SK-N-SH treated with all-trans-retinoic acid at 6 μM for 48 hours (cell line): ENCODE measurements around the gene ADCK1.
"Not testable (repeated sequence)": the region's sequence is repeated elsewhere in the genome, so short reads cannot be mapped to it uniquely, and the experiment has no call there.

ENCODE experiments used
- ATAC-seq: fragments of 200-7000 bp; cut with Tn5 transposase; 3 replicates; pipeline ENCODE4 v1.9.1; 2020; ENCODE audit warnings: mild to moderate bottlenecking, moderate library complexity
- ARNTL ChIP-seq: fragments of 450-650 bp; formaldehyde crosslinking; IDR thresholded peaks from 2 replicates; pipeline ENCODE4 v1.5.0; 2020; ENCODE audit warnings: low read depth, mild to moderate bottlenecking, moderate library complexity, borderline replicate concordance
- BACH2 ChIP-seq: fragments of 250-450 bp; sonication (Bioruptor Pico); IDR thresholded peaks from 2 replicates; pipeline ENCODE4 v1.9.0; 2021; ENCODE audit warnings: mild to moderate bottlenecking, borderline replicate concordance
- CREB5 ChIP-seq: fragments of 250-450 bp; sonication (Bioruptor Pico); IDR thresholded peaks from 2 replicates; pipeline ENCODE4 v1.5.1; 2020; ENCODE audit warnings: low read depth, mild to moderate bottlenecking, moderate library complexity
- CSDC2 ChIP-seq: fragments of 250-450 bp; sonication (Bioruptor Pico); IDR thresholded peaks from 2 replicates; pipeline ENCODE4 v1.5.0; 2020; ENCODE audit warnings: mild to moderate bottlenecking, moderate library complexity
- CSRNP3 ChIP-seq: fragments of 250-450 bp; sonication (Bioruptor Pico); IDR thresholded peaks from 2 replicates; pipeline ENCODE4 v1.5.1; 2021; ENCODE audit warnings: mild to moderate bottlenecking, moderate library complexity
- ESRRG ChIP-seq: fragments of 250-450 bp; sonication (Bioruptor Pico); IDR thresholded peaks from 2 replicates; pipeline ENCODE4 v1.6.1; 2021; ENCODE audit warnings: mild to moderate bottlenecking
- ISL1 ChIP-seq: fragments of 250-450 bp; sonication (Bioruptor Pico); IDR thresholded peaks from 2 replicates; pipeline ENCODE4 v2.1.2; 2022; ENCODE audit warnings: mild to moderate bottlenecking, moderate library complexity
- OSR1 ChIP-seq: fragments of 250-450 bp; sonication (Bioruptor Pico); IDR thresholded peaks from 2 replicates; pipeline ENCODE4 v1.8.0; 2022; ENCODE audit warnings: moderate library complexity, mild to moderate bottlenecking, inconsistent platforms
- PATZ1 ChIP-seq: fragments of 250-450 bp; sonication (Bioruptor Pico); IDR thresholded peaks from 2 replicates; pipeline ENCODE4 v1.8.0; 2020; ENCODE audit warnings: mild to moderate bottlenecking, moderate library complexity, borderline replicate concordance
- POU6F1 ChIP-seq: fragments of 250-450 bp; sonication (Bioruptor Pico); IDR thresholded peaks from 2 replicates; pipeline ENCODE4 v1.8.0; 2021; ENCODE audit warnings: low read depth, mild to moderate bottlenecking, moderate library complexity, borderline replicate concordance
- SNAI2 ChIP-seq: fragments of 250-450 bp; sonication (Bioruptor Pico); IDR thresholded peaks from 2 replicates; pipeline ENCODE4 v1.5.0; 2020; ENCODE audit warnings: mild to moderate bottlenecking, moderate library complexity
- TCF4 ChIP-seq: fragments of 250-450 bp; sonication (Bioruptor Pico); IDR thresholded peaks from 2 replicates; pipeline ENCODE4 v1.8.0; 2021; ENCODE audit warnings: mild to moderate bottlenecking, moderate library complexity, borderline replicate concordance
- TOX ChIP-seq: fragments of 250-450 bp; sonication (Bioruptor Pico); IDR thresholded peaks from 2 replicates; pipeline ENCODE4 v1.8.0; 2021; ENCODE audit warnings: mild to moderate bottlenecking, moderate library complexity, borderline replicate concordance
- TSHZ2 ChIP-seq: fragments of 250-450 bp; sonication (Bioruptor Pico); IDR thresholded peaks from 2 replicates; pipeline ENCODE4 v1.5.0; 2020; ENCODE audit warnings: mild to moderate bottlenecking, moderate library complexity
- ZC3H10 ChIP-seq: fragments of 250-450 bp; sonication (Bioruptor Pico); IDR thresholded peaks from 2 replicates; pipeline ENCODE4 v1.5.1; 2021; ENCODE audit warnings: mild to moderate bottlenecking, moderate library complexity
- ZFP3 ChIP-seq: fragments of 250-450 bp; sonication (Bioruptor Pico); IDR thresholded peaks from 2 replicates; pipeline ENCODE4 v1.5.0; 2020; ENCODE audit warnings: mild to moderate bottlenecking, moderate library complexity
- ZFP30 ChIP-seq: fragments of 450-650 bp; formaldehyde crosslinking; IDR thresholded peaks from 2 replicates; pipeline ENCODE4 v1.5.0; 2022; ENCODE audit warnings: mild to moderate bottlenecking, moderate library complexity
- ZNF565 ChIP-seq: fragments of 450-650 bp; formaldehyde crosslinking; conservative IDR thresholded peaks from 2 replicates; pipeline ENCODE4 v1.5.0; 2020; ENCODE audit warnings: low read depth, mild to moderate bottlenecking, moderate library complexity
- ZNF70 ChIP-seq: fragments of 450-650 bp; formaldehyde crosslinking; IDR thresholded peaks from 2 replicates; pipeline ENCODE4 v1.5.0; 2020; ENCODE audit warnings: mild to moderate bottlenecking, moderate library complexity
- ZNF8 ChIP-seq: fragments of 450-650 bp; formaldehyde crosslinking; IDR thresholded peaks from 2 replicates; pipeline ENCODE4 v1.5.0; 2020; ENCODE audit warnings: mild to moderate bottlenecking, moderate library complexity

ADCK1 gene

GRCh38 chr14:77809011-77809410, 9.1 kb downstream of the ADCK1 start:
- TF ChIP-seq PATZ1 (CRISPR knock-in tag) (no peak), CSRNP3 (no peak), BACH2 (no peak), TSHZ2 (CRISPR knock-in tag) (no peak), ISL1 (CRISPR knock-in tag) (no peak), SNAI2 (CRISPR knock-in tag) (no peak), OSR1 (no peak), TOX (no peak), CREB5 (CRISPR knock-in tag) (no peak)
- TF ChIP-seq, all 23 proteins: peak for 0
- ATAC-seq: no peak

GRCh38 chr14:77812028-77812427, 12.1 kb downstream of the ADCK1 start:
- no peak for ATAC-seq
- TF ChIP-seq TSHZ2 (CRISPR knock-in tag): no peak
- TF ChIP-seq ZFP3: no peak
- TF ChIP-seq SNAI2 (CRISPR knock-in tag): no peak
- TF ChIP-seq TOX: no peak
- TF ChIP-seq CREB5 (CRISPR knock-in tag): no peak
- no peak for TF ChIP-seq ZC3H10
- TF ChIP-seq POU6F1 (CRISPR knock-in tag): no peak
- no peak for TF ChIP-seq ZNF8
- no peak for TF ChIP-seq CSDC2 (CRISPR knock-in tag)
- TF ChIP-seq ISL1 (CRISPR knock-in tag): no peak
- TF ChIP-seq ARNTL (CRISPR knock-in tag): no peak
- TF ChIP-seq PATZ1 (CRISPR knock-in tag): no peak
- TF ChIP-seq OSR1: no peak
- TF ChIP-seq ZNF70 (CRISPR knock-in tag): no peak
- no peak for TF ChIP-seq ZNF565 (CRISPR knock-in tag)
- TF ChIP-seq ESRRG: no peak
- TF ChIP-seq ZFP30 (CRISPR knock-in tag): no peak
- TF ChIP-seq TCF4 (CRISPR knock-in tag): no peak

GRCh38 chr14:77812682-77813081, 12.8 kb downstream of the ADCK1 start:
- not testable (repeated sequence) for ATAC-seq
